Lower leg skin (tissue), 3 donors: ENCODE data around the gene DUSP3.

Experiments used
- POLR2A ChIP-seq, 2 donors: fragments of 450-650 bp; IDR thresholded peaks; one replicate each; pipeline ENCODE4 v1.6.1; 2016 to 2017; ENCODE audit warnings: antibody characterized with exemption in 2 of 2, mild to moderate bottlenecking in 1 of 2, moderate library complexity in 1 of 2
- TF ChIP-seq, protein P1 (sequence below), 3 donors: fragments of 450-650 bp; IDR thresholded peaks; one replicate each; pipeline ENCODE4 v1.5.1; 2016; ENCODE audit warnings: antibody characterized with exemption in 3 of 3, mild to moderate bottlenecking in 3 of 3, moderate library complexity in 2 of 3

- TF ChIP-seq, protein P1, sequence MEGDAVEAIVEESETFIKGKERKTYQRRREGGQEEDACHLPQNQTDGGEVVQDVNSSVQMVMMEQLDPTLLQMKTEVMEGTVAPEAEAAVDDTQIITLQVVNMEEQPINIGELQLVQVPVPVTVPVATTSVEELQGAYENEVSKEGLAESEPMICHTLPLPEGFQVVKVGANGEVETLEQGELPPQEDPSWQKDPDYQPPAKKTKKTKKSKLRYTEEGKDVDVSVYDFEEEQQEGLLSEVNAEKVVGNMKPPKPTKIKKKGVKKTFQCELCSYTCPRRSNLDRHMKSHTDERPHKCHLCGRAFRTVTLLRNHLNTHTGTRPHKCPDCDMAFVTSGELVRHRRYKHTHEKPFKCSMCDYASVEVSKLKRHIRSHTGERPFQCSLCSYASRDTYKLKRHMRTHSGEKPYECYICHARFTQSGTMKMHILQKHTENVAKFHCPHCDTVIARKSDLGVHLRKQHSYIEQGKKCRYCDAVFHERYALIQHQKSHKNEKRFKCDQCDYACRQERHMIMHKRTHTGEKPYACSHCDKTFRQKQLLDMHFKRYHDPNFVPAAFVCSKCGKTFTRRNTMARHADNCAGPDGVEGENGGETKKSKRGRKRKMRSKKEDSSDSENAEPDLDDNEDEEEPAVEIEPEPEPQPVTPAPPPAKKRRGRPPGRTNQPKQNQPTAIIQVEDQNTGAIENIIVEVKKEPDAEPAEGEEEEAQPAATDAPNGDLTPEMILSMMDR (IDR thresholded peaks at IDR 0.05) = no peak
- no peak for TF ChIP-seq POLR2A (IDR thresholded peaks at IDR 0.05)
Observed at GRCh38 chr17:43827596-43827995, 48.8 kb upstream of the DUSP3 start.
